Ecto neural progenitor cell (in vitro differentiated cells): ENCODE measurements around the gene KLKB1.
"Not testable (repeated sequence)": the region's sequence is repeated elsewhere in the genome, so short reads cannot be mapped to it uniquely, and the experiment has no call there.

ENCODE experiments used
- DNase-seq: peaks from one replicate; pipeline ENCODE4 v3.0.0-alpha.2; 2018; ENCODE audit warnings: low spot score

The KLKB1 gene

GRCh38 chr4:186227744-186228513 is 622 bp downstream of the KLKB1 start:
- DNase-seq: no peak

DNA sequence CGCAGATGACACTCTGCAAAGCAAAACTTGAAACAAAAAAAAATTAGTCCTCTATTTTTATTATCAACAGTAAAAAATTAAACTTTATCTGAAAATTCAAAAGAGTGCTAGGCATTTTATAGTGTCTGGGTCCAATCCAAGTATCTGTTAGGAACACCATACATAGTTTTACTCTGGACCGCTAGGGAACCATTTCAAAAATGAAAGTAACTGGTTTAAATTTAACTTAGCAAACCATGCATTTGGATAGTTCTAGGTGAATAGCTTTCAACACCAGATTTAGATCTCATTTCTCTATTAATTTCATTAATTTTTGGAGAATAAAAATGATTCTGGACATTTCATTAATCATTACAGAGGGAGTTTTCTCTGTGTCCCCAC is 1.2 kb downstream of the KLKB1 start:
- DNase-seq: no peak

- DNase-seq: no peak
Measured at GRCh38 chr4:186234367-186234766, 7.1 kb downstream of the KLKB1 start.

DNA sequence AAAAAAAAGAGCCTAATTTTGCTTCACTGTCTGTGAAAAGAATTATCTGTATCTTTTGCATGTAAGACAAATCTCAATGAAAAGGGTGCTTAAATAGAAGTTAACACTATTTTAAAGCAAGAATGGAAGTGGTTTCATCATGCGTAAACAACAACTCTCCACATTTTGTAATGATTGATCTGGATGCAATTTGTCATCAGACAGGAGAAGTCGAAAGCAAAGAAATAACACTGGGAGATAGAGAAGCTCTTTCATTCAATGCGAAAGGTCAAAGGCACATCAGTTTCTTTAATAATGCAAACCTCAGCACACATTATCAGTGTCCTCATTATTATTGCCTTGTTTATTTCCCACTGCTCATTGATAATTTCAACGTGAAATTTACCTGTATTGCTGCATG is 8.8 kb downstream of the KLKB1 start:
- no peak for DNase-seq

DNA sequence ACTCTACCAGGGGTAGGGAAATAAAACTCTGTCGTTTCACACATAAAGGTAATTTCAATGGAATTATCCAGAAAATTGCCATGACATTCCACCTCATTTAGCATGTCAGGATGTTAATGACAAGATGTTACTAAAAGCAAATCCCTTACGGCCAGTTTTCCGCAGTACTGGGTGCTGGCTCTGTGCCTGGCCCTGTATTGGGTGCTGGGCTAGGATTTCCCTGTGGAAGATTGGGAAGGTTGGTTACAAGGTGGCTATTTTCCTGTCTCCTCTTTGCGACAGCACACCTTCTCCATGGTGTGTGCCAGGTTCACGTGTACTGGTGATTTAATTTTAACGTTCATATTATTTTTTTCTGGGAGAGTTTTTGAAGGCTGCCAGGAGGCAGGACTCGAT is 13.1 kb downstream of the KLKB1 start:
- DNase-seq: no peak

DNA sequence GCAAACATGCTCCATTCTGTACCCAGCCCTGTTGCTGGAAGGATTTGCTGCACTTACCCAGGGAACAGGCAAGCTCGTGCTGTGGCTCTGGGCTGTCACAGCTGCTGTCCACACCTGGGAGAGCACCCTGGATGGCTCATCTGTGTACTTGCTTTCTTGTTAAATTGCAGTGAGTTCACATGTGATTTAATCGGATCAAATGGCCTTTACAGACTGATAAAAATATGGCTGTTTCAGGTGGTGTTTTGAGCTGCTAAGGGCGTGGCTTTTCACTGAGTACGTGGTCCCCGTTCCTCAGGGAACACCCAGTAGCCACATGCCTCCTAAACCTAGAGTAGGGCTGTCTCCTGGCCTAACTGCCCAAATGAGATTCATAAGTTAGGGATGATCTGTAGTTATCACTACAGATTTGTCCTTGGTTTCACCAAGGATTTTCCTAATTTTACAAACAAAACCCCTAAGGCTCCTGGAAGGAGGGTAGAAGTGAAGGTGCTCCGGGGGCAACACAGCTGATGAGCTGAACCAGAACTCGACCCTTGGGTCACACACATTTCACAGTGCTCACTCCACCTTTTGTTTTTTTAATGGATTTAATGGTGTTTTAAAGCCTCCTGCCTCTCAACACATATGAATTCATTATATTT is 13.7 kb downstream of the KLKB1 start:
- no peak for DNase-seq

GRCh38 chr4:186241616-186242015 is 14.3 kb downstream of the KLKB1 start:
- no peak for DNase-seq

DNA sequence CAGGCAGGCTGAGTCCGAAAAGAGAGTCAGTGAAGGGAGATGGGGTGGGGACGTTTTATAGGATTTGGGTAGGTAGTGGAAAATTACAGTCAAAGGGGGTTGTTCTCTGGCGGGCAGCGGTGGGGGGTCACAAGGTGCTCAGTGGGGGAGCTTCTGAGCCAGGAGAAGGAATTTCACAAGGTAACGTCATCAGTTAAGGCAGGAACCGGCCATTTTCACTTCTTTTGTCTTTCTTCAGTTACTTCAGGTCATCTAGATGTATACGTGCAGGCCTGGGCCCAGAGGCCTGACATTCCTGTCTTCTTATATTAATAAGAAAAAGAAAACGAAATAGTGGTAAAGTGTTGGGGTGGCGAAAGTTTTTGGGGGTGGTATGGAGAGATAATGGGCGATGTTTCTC is 14.7 kb downstream of the KLKB1 start:
- not testable (repeated sequence) for DNase-seq

DNA sequence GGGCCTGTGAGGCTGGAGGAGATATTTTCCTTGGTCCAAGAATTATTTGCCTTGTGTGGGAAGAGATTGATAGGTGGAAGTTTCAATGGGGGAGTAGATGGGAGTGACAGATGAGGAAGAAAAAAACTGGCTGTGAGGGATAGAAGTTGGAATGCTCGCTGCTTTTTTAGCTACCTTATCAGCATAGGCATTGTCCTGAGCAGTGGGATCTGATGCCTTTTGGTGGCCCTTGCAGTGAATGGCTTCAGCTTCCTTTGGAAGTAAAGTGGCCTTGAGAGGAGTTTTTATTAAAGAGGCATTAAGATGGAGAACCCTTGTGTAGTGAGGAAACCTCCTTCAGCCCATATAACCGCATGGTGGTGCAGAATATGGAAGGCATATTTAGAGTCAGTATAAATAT is 16.0 kb downstream of the KLKB1 start:
- DNase-seq: no peak

- no peak for DNase-seq
Measured at GRCh38 chr4:186244835-186245234, 17.5 kb downstream of the KLKB1 start.

- not testable (repeated sequence) for DNase-seq
Measured at GRCh38 chr4:186247062-186247752, 19.9 kb downstream of the KLKB1 start.

- no peak for DNase-seq
Measured at GRCh38 chr4:186248643-186249042, 21.3 kb downstream of the KLKB1 start.

- no peak for DNase-seq
Measured at GRCh38 chr4:186249785-186250754, 22.8 kb downstream of the KLKB1 start.

GRCh38 chr4:186250760-186251159 is 23.5 kb downstream of the KLKB1 start:
- DNase-seq: no peak

- no peak for DNase-seq
Measured at GRCh38 chr4:186255122-186255521, 27.8 kb downstream of the KLKB1 start.

DNA sequence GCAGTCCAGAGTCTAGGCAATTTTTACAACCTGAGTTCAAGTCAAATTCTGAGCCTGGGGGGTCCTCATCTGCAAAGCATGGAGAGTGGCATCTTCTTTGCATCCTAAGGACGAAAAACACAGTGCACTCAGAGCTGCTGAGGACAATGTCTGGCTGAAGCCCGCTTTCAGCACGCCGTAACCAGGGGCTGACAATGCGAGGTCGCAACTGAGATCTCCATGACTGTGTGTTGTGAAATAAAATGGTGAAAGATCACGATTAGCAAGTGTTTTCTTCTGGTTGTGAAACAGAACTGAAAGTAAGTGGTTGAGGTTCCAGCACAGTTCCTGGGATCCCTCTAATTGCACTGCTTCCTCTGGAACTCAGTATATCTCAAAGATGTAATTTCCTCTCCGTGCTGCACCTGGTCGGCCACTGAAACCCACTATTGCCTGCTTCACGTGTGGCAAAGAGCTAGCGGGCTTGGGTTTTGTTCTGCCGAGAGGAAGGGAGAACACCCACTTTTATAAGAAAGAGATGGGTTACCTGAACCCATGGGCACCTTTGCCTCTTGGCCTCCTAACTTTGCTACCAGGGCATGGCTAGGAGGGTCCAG is 31.0 kb downstream of the KLKB1 start:
- no peak for DNase-seq

DNA sequence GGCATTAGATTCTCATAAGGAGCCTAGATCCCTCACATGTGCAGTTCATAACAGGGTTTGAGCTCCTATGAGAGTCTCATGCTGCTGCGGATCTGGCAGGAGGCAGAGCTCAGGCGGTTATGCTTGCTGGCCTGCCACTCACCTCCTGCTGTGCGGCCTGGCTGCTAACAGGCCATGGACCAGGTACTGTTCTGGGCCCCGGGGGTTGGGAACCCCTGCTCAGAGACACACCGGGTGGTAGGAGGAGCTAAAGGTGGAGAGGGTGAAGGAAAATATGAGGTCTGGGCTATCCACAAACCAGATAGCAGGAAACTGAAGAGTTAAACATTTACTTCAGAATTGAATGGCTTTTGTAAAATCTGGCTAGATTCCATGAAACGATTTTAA is 32.8 kb downstream of the KLKB1 start:
- DNase-seq: no peak

- no peak for DNase-seq
Measured at GRCh38 chr4:186260504-186261448, 33.5 kb downstream of the KLKB1 start.

DNA sequence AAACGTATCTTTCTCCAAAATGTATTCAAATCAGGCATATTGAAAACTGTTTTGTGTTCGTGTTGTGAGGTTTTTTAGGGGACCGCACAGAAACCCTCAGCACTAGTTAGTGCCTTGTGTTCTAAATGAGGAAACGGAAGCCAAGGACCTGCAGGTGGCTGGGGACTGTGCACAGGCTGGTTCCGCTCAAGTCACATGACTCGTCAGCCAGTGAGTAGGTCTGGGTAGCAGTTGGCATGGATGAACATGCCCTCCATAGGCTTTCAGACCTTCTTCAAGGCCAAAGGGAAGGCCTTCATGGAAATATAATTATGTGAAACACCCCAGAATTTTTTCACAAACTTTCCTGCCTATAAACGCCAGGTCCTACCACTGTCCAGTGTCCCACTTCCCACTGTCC is 37.4 kb downstream of the KLKB1 start:
- DNase-seq: no peak

DNA sequence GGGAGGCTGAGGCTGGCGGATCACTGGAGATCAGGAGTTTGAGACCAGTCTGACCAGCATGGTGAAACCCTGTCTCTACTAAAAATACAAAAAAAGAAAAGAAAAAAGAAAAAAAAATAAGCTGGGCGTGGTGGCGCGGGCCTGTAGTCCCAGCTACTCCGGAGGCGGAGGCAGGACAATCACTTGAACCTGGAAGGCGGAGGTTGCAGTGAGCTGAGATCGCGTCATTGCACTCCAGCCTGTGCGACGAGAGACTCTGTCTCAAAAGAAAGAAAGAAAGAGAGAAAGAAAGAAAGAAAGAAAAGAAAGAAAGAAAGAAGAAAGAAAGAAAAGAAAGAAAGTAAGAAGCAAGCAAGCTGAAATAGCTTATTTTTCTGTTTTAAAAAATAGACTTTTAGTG is 37.9 kb downstream of the KLKB1 start:
- not testable (repeated sequence) for DNase-seq
